Heart left ventricle (tissue), 13 donors: ENCODE measurements around the gene LSM14A.

Experiments
- POLR2A ChIP-seq, 2 donors: fragments of 450-650 bp; IDR thresholded peaks; one replicate each; pipeline ENCODE4 v1.6.1; 2017; ENCODE audit warnings: antibody characterized with exemption in 2 of 2, mild to moderate bottlenecking in 2 of 2, moderate library complexity in 2 of 2
- TF ChIP-seq, protein P1 (sequence below), 12 donors: fragments of 200-600 bp; sonication (generic) in 4 of 12; IDR thresholded peaks; one replicate each; pipeline versions ENCODE4 v1.5.0 to v1.8.0; 2018 to 2022; ENCODE audit warnings: antibody characterized with exemption in 12 of 12, mild to moderate bottlenecking in 5 of 12
- donor health status: ischemic (EF 13 %, LVEDD 7.1; RV severe dilation, severe dysfunction).
- donor health status: DM: no; HTN: yes; CAD: no.
- donor health status: DM: no; HTN: no; CAD: no.
- donor health status: ischemic (EF 25% LVEDD 6.9; RV normal size, moderate dysfunction).
- donor health status: ischemic (EF 25% LVEDD 5.7; RV mildly dilated, moderate dysfunction).
- donor health status: ischemic (EF 35%, LVEDD 5.7; RV mildly dilated, moderate dysfunction).
- donor health status: nonischemic (EF 11% LVEDD 7.7; RV severe dilation, severe dysfunction).
- donor health status: DM: yes; HTN: yes; CAD: no.
- donor health status: PGD.
- donor health status: ischemic (EF 29% LVEDD 5.4; RV normal size, mild dysfunction).
- donor health status: nonischemic (EF 23%, LVEDD 6.1; RV moderate dilation, normal function).

DNA sequence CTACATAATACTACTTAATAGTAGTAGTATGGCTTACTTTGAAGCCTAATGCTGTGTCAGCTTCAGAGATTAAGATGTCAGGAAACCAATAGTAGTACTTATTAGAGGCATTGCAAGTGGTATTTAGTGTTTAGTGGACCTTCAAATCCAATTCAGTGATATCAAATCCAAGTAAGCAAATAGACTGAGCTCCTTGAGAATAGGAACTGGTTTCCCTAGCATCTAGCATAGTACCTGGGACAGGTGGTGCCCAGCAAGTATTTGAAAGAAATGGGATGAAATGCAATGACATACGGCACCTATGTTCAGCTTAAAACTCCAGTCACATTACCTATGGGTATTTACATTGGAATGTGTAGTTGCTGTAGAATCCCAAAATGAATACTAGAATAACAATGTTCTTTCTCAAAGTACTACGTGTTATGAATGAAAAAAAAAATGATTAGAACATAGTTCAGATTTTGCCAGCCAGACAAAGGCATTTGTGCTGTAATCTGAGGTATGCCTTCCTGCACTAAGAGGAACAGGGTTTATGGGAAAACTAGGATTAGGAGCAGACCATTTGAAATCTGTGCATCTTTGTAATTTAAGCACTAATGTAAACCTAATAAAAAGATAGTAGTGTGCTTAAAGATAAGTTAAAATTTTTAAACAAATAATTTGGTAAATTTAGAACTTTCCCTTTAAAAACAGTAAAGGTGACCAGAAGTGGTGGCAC, 17.1 kb downstream of the LSM14A start:
- TF ChIP-seq, protein P1, sequence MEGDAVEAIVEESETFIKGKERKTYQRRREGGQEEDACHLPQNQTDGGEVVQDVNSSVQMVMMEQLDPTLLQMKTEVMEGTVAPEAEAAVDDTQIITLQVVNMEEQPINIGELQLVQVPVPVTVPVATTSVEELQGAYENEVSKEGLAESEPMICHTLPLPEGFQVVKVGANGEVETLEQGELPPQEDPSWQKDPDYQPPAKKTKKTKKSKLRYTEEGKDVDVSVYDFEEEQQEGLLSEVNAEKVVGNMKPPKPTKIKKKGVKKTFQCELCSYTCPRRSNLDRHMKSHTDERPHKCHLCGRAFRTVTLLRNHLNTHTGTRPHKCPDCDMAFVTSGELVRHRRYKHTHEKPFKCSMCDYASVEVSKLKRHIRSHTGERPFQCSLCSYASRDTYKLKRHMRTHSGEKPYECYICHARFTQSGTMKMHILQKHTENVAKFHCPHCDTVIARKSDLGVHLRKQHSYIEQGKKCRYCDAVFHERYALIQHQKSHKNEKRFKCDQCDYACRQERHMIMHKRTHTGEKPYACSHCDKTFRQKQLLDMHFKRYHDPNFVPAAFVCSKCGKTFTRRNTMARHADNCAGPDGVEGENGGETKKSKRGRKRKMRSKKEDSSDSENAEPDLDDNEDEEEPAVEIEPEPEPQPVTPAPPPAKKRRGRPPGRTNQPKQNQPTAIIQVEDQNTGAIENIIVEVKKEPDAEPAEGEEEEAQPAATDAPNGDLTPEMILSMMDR (IDR thresholded peaks at IDR 0.05): no peak
- TF ChIP-seq POLR2A (IDR thresholded peaks at IDR 0.05): no peak
